Epithelial cell of esophagus (primary cell): ENCODE results near the gene IGSF9.

ENCODE experiments used
- DNase-seq: peaks from one replicate; pipeline ENCODE4 v3.0.0; 2010; ENCODE audit warnings: low read depth
- H3K4me3 ChIP-seq: 2 replicates; pipeline ENCODE4 v1.5.1; 2011; ENCODE audit warnings: mild to moderate bottlenecking, low read length, control low read depth
- TF ChIP-seq, protein P1 (sequence below): IDR thresholded peaks from 2 replicates; pipeline ENCODE4 v1.5.1; 2011; ENCODE audit warnings: low read depth, mild to moderate bottlenecking, low read length, control low read depth, inconsistent platforms; ENCODE audit not compliant: insufficient read depth; ENCODE audit errors: missing control alignments

The IGSF9 gene

DNA sequence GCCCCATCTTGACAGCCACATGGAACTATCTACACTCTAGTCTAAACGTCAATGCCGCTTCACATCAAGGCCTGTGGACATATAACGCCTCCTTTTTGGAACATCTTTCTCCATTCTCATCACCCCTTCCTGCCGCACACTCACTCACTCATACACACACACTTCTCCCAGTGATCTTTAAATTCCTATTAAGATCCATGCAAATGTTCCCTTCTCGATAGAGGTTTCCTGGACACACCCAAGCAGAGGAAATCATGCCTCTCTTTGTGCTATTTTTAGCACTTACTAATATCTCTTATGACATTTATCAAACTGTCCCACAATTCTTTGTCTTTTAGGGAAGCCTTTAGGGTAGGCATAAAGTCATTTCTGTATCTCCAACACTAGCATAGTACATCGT is 36.9 kb upstream of the IGSF9 start:
- TF ChIP-seq, protein P1, sequence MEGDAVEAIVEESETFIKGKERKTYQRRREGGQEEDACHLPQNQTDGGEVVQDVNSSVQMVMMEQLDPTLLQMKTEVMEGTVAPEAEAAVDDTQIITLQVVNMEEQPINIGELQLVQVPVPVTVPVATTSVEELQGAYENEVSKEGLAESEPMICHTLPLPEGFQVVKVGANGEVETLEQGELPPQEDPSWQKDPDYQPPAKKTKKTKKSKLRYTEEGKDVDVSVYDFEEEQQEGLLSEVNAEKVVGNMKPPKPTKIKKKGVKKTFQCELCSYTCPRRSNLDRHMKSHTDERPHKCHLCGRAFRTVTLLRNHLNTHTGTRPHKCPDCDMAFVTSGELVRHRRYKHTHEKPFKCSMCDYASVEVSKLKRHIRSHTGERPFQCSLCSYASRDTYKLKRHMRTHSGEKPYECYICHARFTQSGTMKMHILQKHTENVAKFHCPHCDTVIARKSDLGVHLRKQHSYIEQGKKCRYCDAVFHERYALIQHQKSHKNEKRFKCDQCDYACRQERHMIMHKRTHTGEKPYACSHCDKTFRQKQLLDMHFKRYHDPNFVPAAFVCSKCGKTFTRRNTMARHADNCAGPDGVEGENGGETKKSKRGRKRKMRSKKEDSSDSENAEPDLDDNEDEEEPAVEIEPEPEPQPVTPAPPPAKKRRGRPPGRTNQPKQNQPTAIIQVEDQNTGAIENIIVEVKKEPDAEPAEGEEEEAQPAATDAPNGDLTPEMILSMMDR, result no peak
- DNase-seq, result no peak
- H3K4me3 ChIP-seq, result no peak overlapping the region

DNA sequence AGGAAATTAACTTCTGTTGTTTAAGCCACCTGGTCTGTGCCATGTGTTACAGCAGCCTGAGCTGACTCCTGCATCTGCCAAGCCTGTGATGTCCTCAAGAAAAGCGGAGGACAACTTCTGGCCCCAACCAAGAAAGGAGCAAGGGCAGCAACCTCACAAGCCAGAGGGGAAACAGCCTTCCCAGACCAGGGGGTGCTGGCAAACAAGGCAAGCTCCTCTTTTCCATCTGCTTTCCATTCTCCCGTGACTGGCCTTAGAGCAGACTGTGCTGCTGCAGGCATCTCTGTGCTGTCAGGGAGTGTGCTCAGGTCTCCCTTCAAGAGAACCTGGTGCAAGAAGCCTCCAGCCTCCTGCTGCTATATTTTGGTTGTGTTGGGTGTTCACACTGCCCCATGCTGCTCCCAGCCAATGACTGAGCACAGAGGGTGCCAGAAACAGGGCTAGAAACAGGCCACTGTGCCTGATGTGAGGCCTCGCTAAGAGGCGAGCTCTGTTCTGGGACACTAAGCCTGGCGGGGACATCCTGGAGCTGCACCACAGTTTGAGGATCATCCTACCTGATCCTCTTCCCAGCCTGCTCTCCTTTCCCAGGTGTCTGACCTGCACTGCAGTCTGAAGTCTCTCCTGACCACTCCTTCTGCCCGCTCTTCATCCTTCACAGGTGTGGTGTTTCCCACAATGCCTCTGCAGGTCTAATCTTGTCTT is 36.1 kb upstream of the IGSF9 start:
- no peak for DNase-seq
- TF ChIP-seq, protein P1, result no peak
- H3K4me3 ChIP-seq, result no peak overlapping the region

DNA sequence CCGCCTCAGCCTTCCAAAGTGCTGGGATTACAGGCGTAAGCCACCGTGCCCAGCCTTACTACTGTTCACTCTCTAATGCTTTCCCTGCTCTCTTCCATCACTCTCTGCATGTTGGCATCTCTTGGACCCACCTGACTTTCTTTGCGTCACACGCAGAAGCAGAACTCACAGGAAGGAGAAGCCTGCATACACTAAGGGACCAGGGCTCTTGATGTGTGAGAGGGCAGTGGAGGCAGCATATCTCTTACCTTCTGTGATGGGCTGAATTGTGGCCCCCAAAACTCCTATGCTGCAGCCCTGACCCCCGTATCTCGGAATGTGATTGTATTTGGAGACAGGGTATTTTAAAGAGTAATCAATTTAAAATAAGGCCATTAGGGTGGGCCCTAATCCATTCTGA is 35.4 kb upstream of the IGSF9 start:
- no peak overlapping the region for H3K4me3 ChIP-seq
- TF ChIP-seq, protein P1, result no peak
- no peak for DNase-seq

DNA sequence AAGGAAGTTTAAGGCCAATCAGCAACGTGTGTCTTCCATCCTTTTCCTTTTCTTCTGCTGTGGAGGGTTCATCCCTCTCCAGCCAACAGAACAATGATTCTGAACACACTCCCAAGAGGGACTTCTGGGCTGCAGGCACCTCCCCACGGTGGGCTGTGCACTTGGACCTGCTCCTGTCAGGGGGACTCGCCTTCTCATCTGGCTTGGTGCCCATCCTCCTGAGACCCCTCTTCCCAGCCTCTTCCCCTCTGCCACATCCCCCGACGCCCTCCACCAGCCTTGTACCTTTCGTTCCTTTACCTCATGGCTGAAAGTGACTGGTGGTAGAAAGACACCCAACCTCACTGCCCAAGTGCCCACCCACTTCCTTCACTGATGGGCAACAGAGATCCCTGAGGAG is 34.7 kb upstream of the IGSF9 start:
- TF ChIP-seq, protein P1, result no peak
- no peak overlapping the region for H3K4me3 ChIP-seq
- no peak for DNase-seq

DNA sequence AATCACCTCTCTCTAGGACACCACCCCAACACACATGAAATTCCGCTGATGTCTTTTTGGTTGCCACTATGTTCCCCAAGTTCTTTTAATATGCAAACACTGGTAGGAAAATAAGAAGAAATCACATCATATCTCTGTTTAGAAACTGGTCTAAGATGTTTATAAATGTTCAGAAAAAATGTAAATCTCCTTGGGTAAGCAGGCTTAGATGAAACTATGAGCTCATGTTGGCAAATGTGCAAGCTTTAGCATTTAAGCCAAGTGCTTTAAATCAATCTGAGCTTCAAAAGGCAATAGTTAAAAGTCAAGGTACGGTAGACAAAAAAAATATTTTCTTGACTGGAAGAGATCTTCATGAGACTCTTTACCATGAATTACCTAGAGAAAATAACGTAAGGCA is 33.8 kb upstream of the IGSF9 start:
- TF ChIP-seq, protein P1, result no peak
- DNase-seq, result no peak
- no peak overlapping the region for H3K4me3 ChIP-seq

DNA sequence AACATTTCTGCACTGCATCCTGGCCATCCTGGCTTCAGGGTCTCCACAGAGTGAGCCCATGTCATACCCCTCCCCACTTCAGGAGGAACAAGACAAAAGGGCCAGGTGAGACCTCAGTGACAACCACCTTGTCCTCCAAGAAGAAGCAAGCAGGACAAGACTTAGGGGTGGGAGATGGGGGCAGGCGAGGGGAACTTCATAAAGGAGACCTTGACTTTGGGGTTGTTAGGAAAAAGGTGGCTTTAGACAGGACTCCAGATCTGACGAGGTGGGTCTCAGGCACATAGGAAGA is 32.6 kb upstream of the IGSF9 start:
- no peak overlapping the region for H3K4me3 ChIP-seq
- TF ChIP-seq, protein P1, result no peak
- no peak for DNase-seq

DNA sequence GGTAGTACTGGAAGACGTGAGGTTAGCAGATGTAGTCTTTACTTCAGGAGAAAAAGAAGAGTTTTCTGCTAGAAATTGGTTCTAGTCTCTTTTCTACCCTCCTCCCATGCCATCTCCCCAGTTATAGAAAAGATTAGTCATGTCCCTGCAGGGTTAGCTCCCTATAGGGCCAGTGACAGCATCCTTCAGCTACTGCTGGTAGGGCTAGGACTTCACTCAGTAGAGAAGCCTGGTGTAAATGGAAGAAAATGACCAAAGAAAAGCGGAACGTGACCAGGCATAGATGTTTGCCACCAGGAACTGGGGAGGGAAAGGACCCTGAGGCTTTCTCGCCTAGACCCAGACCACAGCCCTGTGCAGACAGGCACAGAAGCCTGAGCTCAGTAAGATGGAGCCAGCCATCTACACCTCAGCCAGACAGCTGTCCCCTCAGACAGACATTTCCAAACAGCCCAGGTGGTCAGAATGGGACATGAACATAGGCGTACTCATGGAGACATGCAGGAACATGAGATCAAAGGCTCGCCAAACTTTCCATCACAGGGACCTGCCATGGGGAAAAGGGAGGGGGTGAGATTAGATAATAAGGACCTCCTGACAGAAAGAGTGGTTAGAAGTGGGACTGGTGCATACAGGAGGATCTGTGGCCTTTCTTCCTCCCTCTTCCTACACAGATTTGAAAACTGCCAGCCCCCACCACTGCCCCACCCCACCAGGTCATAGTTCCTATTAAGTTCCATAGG is 32.1 kb upstream of the IGSF9 start:
- TF ChIP-seq, protein P1, result no peak
- H3K4me3 ChIP-seq, result no peak overlapping the region
- no peak for DNase-seq
